NCI-H82 treated with DMSO at 0.1 percent for 48 hours (cell line): ENCODE results near the gene PLCB1.

ENCODE experiments used
- DNase-seq: peaks from one replicate; lab custom pipeline; 2025; ENCODE audit not compliant: unreplicated experiment; lab: John Stamatoyannopoulos, UW

The PLCB1 gene

DNA sequence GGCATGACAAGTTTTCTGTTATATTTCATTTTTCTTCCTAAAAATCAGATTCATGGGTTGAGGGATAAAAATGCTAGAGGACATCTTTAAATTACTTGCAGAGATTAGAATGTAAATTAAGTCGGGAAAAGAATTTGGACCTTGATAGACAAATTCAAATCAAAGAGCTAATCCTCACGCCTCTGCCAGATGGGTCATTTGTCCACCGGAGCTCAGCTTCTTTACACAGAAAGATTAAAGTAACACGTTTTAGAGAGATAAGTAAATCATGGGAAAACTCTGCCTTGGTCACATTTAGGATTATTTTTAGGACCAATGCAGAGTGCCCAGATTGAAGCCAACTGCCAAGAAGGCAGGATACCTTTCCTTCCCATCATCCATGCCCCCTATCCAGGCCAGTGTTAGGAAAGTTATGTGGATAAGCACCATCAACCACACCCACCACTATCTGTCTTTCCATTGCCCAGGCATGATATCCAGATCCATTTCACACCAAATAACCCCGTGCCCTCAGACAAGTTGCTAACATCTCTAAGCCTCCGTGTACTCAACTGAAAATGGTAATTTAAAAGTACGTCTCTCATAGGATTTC lies 539.4 kb downstream of the PLCB1 start:
- DNase-seq = peak; percentile 90

DNA sequence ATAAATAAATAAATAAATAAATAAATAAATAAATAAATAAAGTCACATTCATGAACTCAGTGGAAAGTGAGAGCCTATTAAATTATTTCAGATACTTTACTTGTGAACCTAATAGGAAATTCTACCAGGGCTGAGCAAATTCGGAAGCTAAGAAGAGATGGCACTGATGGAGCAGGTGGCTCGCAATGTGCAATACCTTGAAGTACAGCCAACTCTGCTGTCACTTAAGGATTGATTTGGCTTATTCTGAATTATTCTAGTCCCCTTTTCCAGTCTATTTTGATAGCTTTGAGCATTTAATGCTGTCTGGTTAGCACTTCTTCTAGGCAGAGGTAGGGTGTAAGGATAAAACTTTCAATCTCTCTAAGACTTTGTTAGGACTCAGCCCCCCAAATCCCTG lies 541.0 kb downstream of the PLCB1 start:
- DNase-seq = no peak

- no peak for DNase-seq
Measured at GRCh38 chr20:8675896-8676295, 543.8 kb downstream of the PLCB1 start.

GRCh38 chr20:8678098-8678776 lies 546.2 kb downstream of the PLCB1 start:
- no peak for DNase-seq

DNA sequence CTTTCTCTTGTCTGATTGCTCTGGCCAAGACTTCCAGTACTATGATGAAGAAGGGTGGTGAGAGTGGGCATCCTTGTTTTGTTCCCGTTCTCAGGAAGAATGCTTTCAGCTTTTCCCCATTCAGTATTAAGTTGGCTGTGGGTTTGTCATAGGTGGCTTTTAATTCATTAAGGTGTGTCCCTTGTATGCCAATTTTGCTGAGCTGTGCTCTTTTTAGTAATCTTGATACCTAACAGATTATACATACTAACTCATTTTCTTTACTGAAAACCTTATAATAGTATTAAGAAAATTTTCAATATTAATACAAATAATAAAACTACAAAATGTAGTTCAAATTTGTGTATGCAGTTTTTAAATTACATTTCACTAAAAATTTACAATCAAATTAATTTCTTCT lies 557.3 kb downstream of the PLCB1 start:
- DNase-seq = no peak

DNA sequence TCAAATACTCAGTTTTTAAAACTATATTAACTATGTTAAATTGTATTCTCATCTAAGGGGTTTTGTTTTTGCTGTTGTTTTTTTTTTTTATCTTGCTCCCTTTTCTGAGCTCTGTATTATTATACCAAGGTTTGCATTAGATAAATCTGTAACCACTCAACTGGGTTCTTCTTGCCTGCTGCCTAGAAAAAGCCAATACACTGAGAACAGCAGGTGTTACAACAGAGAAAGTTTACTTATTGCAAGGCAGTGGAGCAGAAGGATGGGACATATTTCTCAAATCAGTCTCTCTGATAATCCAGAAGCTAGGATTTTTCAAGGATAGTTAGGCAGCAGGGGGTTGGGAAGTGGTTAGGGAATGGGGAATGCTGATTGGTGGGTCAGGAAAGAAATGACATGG lies 558.0 kb downstream of the PLCB1 start:
- DNase-seq = no peak

- DNase-seq = no peak
Measured at GRCh38 chr20:8693709-8694108, 561.6 kb downstream of the PLCB1 start.

- no peak for DNase-seq
Measured at GRCh38 chr20:8700756-8701155, 568.7 kb downstream of the PLCB1 start.

- DNase-seq = no peak
Measured at GRCh38 chr20:8706961-8707700, 575.1 kb downstream of the PLCB1 start.

GRCh38 chr20:8709627-8710026 lies 577.6 kb downstream of the PLCB1 start:
- no peak for DNase-seq

DNA sequence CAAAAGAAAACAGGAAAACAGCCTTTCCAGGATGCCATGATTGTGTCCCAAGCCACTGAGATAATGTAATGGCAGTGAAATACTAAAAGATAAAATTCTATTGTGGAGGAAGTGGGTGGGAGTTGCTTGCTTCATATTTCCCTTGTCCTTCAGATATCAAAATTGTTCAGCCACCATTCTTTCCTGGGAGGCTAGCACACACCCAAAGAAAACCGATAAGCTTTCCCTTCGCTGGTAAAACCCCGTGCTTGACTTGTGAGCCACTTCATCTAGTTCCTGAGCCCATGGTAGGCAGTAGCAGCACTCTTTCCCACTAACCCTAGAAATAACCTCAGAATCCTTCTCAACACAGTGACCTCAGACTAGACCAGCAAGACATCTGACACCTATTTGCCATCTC lies 579.4 kb downstream of the PLCB1 start:
- no peak for DNase-seq

GRCh38 chr20:8714206-8714605 lies 582.1 kb downstream of the PLCB1 start:
- no peak for DNase-seq

GRCh38 chr20:8718279-8718678 lies 586.2 kb downstream of the PLCB1 start:
- DNase-seq = peak; percentile 65

DNA sequence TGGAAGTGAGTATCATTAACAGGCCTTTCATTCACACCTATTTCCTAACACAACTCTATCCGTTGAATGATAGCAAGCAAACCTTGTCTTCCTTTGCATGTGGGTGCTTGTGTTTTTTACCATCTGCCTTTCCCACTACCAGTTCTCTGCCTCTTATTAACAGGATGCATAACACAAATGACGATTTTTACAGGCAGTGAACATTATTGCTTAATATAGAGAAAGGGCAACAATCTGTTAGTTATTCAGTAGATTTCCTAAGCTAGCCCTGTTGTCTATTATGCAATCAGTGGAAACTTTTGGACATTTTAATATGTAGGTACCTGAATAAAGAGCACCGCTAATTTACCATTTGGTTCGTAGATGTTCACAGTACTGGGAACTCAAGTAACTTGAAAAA lies 588.0 kb downstream of the PLCB1 start:
- DNase-seq = no peak

- DNase-seq = peak; percentile 48
Measured at GRCh38 chr20:8721098-8721497, 589.0 kb downstream of the PLCB1 start.

DNA sequence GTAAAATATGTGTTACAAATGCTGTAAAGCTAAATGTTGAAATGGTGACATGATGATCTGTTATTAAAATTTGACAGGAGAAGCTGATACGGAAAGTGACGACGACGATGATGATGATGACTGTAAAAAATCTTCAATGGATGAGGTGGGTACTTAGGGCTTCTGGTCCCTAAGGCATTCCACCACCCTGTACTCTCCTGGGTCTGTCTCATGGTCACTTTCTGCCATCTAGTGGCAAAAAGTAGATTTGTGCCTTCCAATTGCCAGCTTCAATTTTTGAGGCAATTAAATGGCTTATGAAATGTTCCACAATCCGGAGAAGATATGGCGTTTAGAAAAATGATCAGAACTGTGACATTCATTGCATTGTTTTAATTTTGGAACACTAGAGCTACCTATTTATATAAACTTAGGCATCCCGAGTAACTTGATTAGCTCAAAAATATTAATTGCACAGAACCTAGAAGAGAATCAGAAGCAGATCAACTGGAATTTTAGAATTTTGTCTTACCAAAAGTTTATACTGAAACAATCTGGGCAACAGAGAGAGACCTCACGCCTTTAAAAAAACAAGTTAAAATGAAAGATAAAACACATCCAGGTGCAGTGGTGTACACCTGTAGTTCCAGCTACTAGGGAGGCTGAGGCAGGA lies 590.3 kb downstream of the PLCB1 start:
- peak; percentile 66 for DNase-seq

- DNase-seq = no peak
Measured at GRCh38 chr20:8723296-8723695, 591.2 kb downstream of the PLCB1 start.

- DNase-seq = no peak
Measured at GRCh38 chr20:8724884-8725283, 592.8 kb downstream of the PLCB1 start.

GRCh38 chr20:8726460-8726859 lies 594.4 kb downstream of the PLCB1 start:
- no peak for DNase-seq

DNA sequence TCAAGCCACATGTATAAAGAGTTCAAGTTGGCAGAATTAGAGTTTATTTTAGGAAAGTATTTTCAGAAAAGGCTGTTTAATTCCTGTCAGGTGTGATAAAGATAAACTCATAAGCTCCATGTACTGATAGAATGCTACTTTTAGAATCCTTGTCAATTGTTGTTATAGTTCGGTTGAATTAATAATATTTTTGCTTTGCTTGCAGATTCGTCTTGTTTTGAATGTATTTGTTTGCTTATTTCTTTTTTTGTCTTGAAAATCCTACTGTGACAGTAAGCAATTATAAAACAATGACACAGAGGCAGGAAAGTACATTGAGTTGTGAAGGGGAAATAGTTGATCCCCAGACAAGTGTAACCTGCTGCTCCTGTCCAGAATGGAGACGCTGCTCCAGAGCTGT lies 602.9 kb downstream of the PLCB1 start:
- DNase-seq = no peak

- no peak for DNase-seq
Measured at GRCh38 chr20:8735674-8736073, 603.6 kb downstream of the PLCB1 start.

GRCh38 chr20:8740265-8740664 lies 608.2 kb downstream of the PLCB1 start:
- no peak for DNase-seq
